GM12801 (cell line): ENCODE results near the gene NEURL1.

Source experiments
- CTCF ChIP-seq: IDR thresholded peaks from one replicate; pipeline ENCODE4 v1.5.1; 2011; ENCODE audit warnings: control low read depth; ENCODE audit not compliant: insufficient read length; ENCODE audit errors: extremely low read depth

The NEURL1 gene

GRCh38 chr10:103534621-103535498, 41.4 kb downstream of the NEURL1 start:
- no peak for TF ChIP-seq CTCF

- TF ChIP-seq CTCF, result no peak
These were observed 42.1 kb downstream of the NEURL1 start for GRCh38 chr10:103535595-103535994.

- no peak for TF ChIP-seq CTCF
These were observed 46.2 kb downstream of the NEURL1 start for GRCh38 chr10:103539751-103540150.

- no peak for TF ChIP-seq CTCF
These were observed 47.2 kb downstream of the NEURL1 start for GRCh38 chr10:103540722-103541121.

GRCh38 chr10:103541616-103542015, 48.1 kb downstream of the NEURL1 start:
- TF ChIP-seq CTCF, result no peak

GRCh38 chr10:103542764-103543616, 49.5 kb downstream of the NEURL1 start:
- no peak for TF ChIP-seq CTCF
